Naive B cell (primary cell): ENCODE measurements around the gene PSMB5. TPM values are rescaled to one million over a fixed set of nuclear protein-coding genes. Genes with fewer than 3 reads are reported as not detected.

ENCODE experiments used
- ATAC-seq, 2 donors: fragments of 150-1000 bp; cut with Tn5 transposase; 2 replicates each; pipeline ENCODE4 v1.10.0; 2021; ENCODE audit warnings: low read depth in 2 of 2, mild to moderate bottlenecking in 2 of 2, moderate library complexity in 2 of 2
- DNase-seq: peaks from one replicate; pipeline ENCODE4 v3.0.0; 2022
- H3K27ac Mint-ChIP-seq, 6 donors: one replicate each; pipeline ENCODE4 v1.8.0; 2020 to 2022; ENCODE audit warnings: mild to moderate bottlenecking in 6 of 6, mixed read lengths in 6 of 6, moderate library complexity in 5 of 6, inconsistent platforms in 2 of 6
- H3K27me3 Mint-ChIP-seq, 3 donors: one replicate each; pipeline ENCODE4 v1.8.0; 2021 to 2022; ENCODE audit warnings: mixed read lengths in 3 of 3, mild to moderate bottlenecking in 1 of 3
- H3K36me3 Mint-ChIP-seq, 2 donors: one replicate each; pipeline ENCODE4 v1.8.0; 2020 to 2022; ENCODE audit warnings: mixed read lengths in 2 of 2, inconsistent platforms in 1 of 2, mild to moderate bottlenecking in 1 of 2
- H3K4me1 Mint-ChIP-seq, 3 donors: one replicate each; pipeline ENCODE4 v1.8.0; 2020 to 2022; ENCODE audit warnings: mixed read lengths in 3 of 3, inconsistent platforms in 1 of 3, mild to moderate bottlenecking in 1 of 3, moderate library complexity in 1 of 3
- H3K4me3 Mint-ChIP-seq, 8 donors: one replicate each; pipeline ENCODE4 v1.8.0; 2020 to 2022; ENCODE audit warnings: mild to moderate bottlenecking in 8 of 8, mixed read lengths in 8 of 8, moderate library complexity in 8 of 8, inconsistent platforms in 2 of 8
- H3K9me3 Mint-ChIP-seq, 7 donors: one replicate each; pipeline ENCODE4 v1.8.0; 2020 to 2022; ENCODE audit warnings: mixed read lengths in 7 of 7, mild to moderate bottlenecking in 5 of 7, inconsistent platforms in 2 of 7, moderate library complexity in 1 of 7
- polyA plus RNA-seq, 6 donors: library from polyadenylated mRNA; unstranded; fragments of 300-500 nt; fragmentation: Illumina TruSeq; gene quantifications; one replicate each; pipeline ENCODE4 v1.2.3, GENCODE V29; 2021; ENCODE audit warnings: low read depth in 6 of 6

Gene PSMB5
- polyA plus RNA-seq, 6 donors from 2014 or later = 27.6 to 40.9 (median 33.2) TPM

DNA sequence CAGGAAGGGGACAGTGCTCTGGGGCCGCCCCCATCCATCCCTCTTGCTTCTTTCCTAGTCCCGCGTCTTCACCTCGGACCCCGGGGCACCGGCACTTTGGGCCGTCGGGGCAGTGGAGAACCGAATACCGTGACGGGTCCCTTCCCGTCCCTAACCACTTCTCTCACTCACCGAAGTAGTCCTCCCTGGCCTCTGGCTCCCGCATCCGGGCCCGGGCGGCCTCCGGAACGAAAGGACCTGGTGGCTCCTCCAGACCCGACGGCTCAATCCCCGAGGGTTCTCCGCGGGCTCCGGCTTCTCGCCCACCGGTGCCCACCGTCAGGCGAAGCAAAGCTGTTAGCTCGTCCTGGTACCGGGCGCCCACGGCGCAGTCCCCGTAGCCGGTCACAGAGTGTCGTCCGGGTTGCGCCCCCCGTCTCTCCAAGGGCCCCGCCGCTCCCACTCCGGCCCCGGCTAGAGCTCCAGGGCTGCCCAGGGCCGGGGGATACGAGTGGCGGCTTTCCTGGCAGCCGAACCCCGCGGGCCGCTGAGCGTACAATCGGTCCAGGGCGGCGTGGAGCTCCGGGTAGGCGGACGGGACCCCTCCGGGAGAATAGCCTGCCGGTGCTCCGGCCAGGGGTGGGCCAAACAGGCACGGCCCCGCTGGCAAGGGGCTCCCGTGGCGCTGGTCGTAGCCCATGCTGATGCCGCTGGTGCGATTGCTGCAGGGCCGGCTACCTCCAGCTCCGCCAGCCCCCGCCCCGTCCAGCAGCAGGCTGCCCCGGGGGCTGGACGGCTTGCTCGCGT lies 53.4 kb downstream of the PSMB5 start:
- ATAC-seq = peak; percentile 2 to 8
- H3K36me3 Mint-ChIP-seq = no peaks in the 10 kb centered on the region
- no peak overlapping the region for H3K27ac Mint-ChIP-seq

DNA sequence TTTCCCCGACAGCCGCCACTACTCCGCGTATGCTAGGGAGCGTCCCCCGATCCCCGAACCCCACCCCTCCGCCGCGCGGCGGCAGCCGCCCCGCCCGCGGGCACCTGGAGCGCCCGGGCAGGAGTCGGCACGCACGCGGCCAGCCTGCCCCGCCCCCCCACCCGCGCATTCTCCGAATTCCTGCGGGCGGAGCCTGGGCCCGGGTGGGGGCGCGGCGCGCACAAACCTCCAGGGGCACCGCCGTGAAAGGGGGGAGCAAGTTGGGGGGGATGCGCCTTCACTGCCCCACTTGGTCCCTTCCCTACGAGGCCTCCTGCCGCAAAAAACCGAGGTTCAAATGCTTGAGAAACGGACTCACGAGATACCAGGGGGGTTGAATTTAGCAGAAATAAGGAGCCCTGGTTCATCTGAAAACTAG lies 54.0 kb downstream of the PSMB5 start:
- Mint-ChIP-seq H3K9me3 (no peaks in the 10 kb centered on the region), H3K4me3 (peak overlapping the region in 6 of 8 donors; percentile 65 to 86 (median 78)), H3K36me3 (no peaks in the 10 kb centered on the region), H3K4me1 (peaks cover 0 to 11% (median 8%) of the 10 kb centered on the region in 3 donors), H3K27ac (no peak overlapping the region), H3K27me3 (peaks cover 14 to 24% (median 17%) of the 10 kb centered on the region in 3 donors)
- DNase-seq (no peak), ATAC-seq (peak; percentile 8 to 22)

More for the DNA sequence above, 53.4 kb downstream of the PSMB5 start:
- no peaks in the 10 kb centered on the region for H3K9me3 Mint-ChIP-seq
- peaks cover 14 to 24% (median 17%) of the 10 kb centered on the region in 3 donors for H3K27me3 Mint-ChIP-seq
- peak; percentile 15 for DNase-seq
- peaks cover 0 to 11% (median 8%) of the 10 kb centered on the region in 3 donors for H3K4me1 Mint-ChIP-seq
- H3K4me3 Mint-ChIP-seq = peak overlapping the region in 6 of 8 donors; percentile 44 to 84 (median 76)

DNA sequence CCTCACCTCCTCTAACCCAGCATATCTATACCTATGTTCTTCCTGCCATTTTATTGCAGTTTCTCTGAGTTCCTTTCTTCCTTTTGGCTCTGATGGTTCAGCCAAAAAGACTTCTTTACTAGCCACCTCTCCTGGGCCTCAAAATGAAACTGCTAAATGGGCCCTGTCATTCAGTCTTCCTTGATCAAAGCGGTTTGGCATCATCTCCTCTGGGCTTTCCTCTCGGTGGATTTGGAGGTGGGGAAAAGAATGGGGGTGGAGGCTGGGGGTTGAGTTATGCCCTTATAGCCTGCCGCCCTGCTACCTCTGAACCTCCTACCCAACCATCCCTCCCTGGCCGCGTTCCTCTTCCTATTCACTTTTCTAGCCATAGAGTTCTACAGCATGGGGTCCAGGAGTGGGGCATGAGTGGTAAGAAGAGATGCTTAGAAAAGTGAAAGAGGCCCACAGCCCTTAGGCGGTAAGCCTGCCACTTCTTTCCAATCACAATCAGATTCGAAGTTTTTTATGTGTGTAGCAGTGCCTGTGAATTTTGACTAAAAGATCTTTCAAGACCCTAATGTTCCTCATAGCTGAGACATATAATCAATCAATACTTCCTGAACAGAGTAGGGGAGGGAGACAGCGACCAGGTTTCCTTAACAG lies 54.8 kb downstream of the PSMB5 start:
- DNase-seq = no peak
- Mint-ChIP-seq H3K36me3 (no peaks in the 10 kb centered on the region), H3K9me3 (no peaks in the 10 kb centered on the region), H3K27me3 (peaks cover 14 to 27% (median 17%) of the 10 kb centered on the region in 3 donors), H3K4me3 (peak overlapping the region in 6 of 8 donors; percentile 42 to 86 (median 73)), H3K4me1 (peaks cover 0 to 11% (median 8%) of the 10 kb centered on the region in 3 donors), H3K27ac (no peak overlapping the region)
- ATAC-seq = no peak

DNA sequence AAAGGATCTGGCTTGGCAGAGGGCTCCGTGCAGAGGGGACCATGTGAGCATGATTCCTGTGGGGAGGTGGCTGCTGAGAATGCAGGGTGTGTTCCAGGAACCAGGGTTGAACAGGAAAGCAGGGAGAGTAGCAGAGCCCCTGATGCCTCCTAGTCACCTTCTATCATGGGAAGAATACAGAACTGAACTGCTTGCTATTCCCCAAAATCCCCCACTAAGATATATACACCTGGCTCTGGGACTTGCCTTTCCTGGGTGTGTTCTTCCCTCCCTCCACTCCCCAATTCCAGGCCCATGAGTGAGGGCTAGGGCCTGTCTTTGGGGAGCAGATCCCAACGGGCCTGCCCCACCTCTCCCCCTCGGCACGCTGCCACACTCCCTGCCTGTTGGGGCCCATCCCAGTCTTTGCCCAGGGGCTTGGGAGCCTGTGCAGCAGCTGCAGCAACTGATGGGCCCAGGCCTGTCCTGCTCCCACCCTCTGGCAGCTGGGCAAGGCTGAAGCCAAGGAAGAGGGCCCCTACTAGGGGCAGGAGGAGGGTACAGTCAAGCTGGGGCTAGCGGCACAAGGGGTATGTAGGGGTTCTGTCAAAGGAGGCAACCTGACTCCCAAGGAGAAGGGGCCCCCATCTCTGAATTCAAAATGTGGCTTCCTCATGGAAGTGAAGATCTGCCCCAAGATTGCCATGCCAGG lies 55.6 kb downstream of the PSMB5 start:
- Mint-ChIP-seq H3K9me3 (no peaks in the 10 kb centered on the region), H3K27ac (no peak overlapping the region), H3K4me1 (peaks cover 0 to 11% (median 8%) of the 10 kb centered on the region in 3 donors), H3K27me3 (peaks cover 14 to 29% (median 23%) of the 10 kb centered on the region in 3 donors), H3K36me3 (no peaks in the 10 kb centered on the region), H3K4me3 (peak overlapping the region in 4 of 8 donors; percentile 9 to 65 (median 15))
- DNase-seq (no peak), ATAC-seq (no peak)

DNA sequence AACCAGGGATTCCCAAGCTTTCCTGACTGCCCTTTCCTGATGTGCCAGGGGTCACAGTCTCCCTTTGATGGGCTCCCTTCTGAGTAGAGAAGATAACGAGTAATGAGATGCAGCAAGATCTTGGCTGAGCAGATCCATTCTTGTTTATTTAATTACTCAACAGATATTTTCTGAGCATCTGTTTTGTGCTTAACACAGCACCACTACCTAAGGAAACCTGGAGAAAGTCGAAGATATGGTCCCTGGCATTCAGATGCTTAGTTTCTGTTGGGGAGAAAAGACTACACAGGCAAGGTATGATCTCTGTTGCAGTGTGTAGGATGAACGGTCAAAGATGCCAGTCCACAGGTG lies 56.2 kb downstream of the PSMB5 start:
- Mint-ChIP-seq H3K9me3 (no peaks in the 10 kb centered on the region), H3K4me3 (peak overlapping the region in 2 of 8 donors; percentile 17 to 31), H3K4me1 (peaks cover 0 to 11% (median 8%) of the 10 kb centered on the region in 3 donors), H3K27ac (no peak overlapping the region), H3K36me3 (no peaks in the 10 kb centered on the region), H3K27me3 (peaks cover 20 to 29% (median 28%) of the 10 kb centered on the region in 3 donors)
- no peak for DNase-seq
- ATAC-seq = no peak

DNA sequence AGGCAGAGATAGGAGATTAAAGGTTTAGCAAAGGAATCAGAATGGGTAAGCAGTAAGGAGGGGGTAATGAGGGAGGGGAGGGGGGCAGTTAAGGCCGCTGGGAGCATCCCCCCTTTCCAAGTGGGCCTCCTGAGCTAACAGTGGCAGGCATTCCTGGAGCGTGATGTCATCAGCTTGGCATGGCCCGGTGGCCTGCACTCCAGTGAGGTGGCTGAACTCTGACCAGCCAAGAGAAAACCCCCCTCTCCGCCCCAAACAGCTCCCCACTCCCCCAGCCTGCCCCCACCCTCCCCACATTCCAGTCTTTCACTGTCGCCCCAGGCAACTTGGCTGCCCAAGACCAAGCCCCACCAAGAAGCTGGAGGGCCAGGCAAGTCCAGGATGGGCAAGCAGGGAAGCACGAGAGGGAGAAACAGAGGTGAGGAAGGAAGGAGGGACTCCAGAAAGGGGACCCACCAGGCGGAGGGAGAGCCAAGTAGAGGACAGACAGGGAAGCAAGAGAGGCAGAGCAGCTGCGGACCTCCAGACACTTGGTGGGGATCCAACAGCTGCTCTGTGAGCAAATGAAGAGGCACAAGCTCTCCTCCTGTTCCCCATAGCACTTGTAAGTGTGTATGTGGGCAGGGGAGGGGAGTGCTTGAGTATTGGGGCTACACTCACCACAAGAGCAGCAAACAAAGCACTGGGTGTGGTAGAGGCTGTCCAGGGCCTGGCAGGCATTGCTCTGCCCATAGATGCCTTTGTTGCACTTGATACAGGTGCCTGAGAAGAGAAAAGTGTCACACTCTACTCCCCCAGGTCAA lies 56.8 kb downstream of the PSMB5 start:
- no peak overlapping the region for H3K27ac Mint-ChIP-seq
- DNase-seq (no peak), ATAC-seq (no peak)

DNA sequence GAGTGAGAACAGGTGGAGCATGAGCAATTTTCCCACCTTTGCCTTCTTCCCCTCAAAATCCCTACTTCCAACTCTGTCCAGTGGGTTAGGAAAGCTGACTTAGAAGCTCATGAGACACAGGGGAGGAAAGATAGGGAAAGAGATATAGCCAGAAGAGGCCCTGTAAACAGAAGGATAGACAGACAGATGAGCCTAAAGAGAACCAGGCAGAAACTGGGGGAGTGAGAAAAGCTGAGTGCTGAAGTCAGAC lies 57.3 kb downstream of the PSMB5 start:
- Mint-ChIP-seq H3K4me1 (peaks cover 0 to 13% (median 8%) of the 10 kb centered on the region in 3 donors), H3K27me3 (peaks cover 20 to 29% (median 28%) of the 10 kb centered on the region in 3 donors), H3K9me3 (no peaks in the 10 kb centered on the region), H3K36me3 (no peaks in the 10 kb centered on the region), H3K4me3 (no peak overlapping the region), H3K27ac (no peak overlapping the region)
- ATAC-seq = no peak
- no peak for DNase-seq

More for the DNA sequence above, 56.8 kb downstream of the PSMB5 start:
- no peaks in the 10 kb centered on the region for H3K9me3 Mint-ChIP-seq
- H3K4me1 Mint-ChIP-seq = peaks cover 0 to 13% (median 8%) of the 10 kb centered on the region in 3 donors
- H3K4me3 Mint-ChIP-seq = peak overlapping the region in 2 of 8 donors; percentile 17 to 31
- H3K27me3 Mint-ChIP-seq = peaks cover 20 to 29% (median 28%) of the 10 kb centered on the region in 3 donors
- no peaks in the 10 kb centered on the region for H3K36me3 Mint-ChIP-seq

DNA sequence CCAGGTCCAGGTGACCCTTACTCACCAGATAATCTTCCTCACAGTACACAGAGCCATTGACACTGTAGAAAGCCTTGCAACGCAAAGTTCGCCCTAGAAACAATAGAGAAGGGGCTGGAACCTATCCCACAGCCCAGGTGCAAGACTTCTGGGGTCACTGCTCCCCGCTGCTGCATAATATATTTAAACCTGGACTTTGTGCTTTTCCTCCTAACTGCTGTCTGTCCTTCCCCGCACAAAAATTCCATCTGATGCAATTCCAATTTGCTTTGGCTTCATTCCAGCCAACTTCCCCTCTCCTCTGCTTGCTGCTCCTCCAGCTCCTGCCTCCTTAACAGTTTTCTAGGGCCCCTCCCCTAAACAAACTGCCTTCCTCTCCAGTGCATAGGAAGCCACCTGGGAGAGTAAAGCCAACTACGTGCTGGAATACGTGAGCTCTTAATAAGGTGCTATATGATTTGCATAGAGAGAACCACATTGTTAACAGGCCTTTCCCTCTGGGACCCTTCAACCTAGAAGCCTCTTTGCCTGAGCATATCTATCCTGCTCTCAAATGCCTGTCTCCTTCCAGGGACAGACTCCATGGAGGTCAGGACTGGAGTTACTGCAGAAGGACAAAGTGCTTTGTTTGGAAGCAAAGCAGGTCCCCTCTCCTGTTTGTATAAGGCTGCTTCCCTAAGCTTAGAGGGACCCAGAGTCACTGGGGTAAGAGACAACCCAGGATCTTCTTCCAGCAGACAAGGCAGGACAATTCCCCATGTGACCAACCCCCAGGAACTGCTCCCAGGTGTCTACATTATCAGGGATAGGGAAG lies 57.9 kb downstream of the PSMB5 start:
- H3K36me3 Mint-ChIP-seq = no peaks in the 10 kb centered on the region
- no peaks in the 10 kb centered on the region for H3K9me3 Mint-ChIP-seq
- peaks cover 0 to 11% (median 8%) of the 10 kb centered on the region in 3 donors for H3K4me1 Mint-ChIP-seq
- ATAC-seq (no peak), DNase-seq (no peak)
- H3K4me3 Mint-ChIP-seq = no peak overlapping the region
- peaks cover 20 to 29% (median 28%) of the 10 kb centered on the region in 3 donors for H3K27me3 Mint-ChIP-seq
- no peak overlapping the region for H3K27ac Mint-ChIP-seq

Other genes starting within 250 kb of the PSMB5 start
- gene SLC7A7, start 219.5 kb downstream of the PSMB5 start, polyA plus RNA-seq = 10 to 100 TPM; 16.2 to 78.3 (median 28.7) TPM
- gene MRPL52, start 205.0 kb downstream of the PSMB5 start, polyA plus RNA-seq = 100 to 1,000 TPM in 5 of 6 donors, 10 to 100 TPM in 1; 75.0 to 232 (median 186) TPM
- gene MMP14, start 198.3 kb downstream of the PSMB5 start, polyA plus RNA-seq = not detected
- gene LRP10, start 163.2 kb downstream of the PSMB5 start, polyA plus RNA-seq = 100 to 1,000 TPM in 3 of 6 donors, 10 to 100 TPM in 3; 72.7 to 125 (median 92.6) TPM
- 1 to 10 TPM; 1.1 to 2.3 (median 1.4) TPM for gene REM2, start 151.7 kb downstream of the PSMB5 start, polyA plus RNA-seq
- 100 to 1,000 TPM in 1 of 6 donors, 10 to 100 TPM in 5; 67.8 to 123 (median 68.8) TPM for gene RBM23, start 115.8 kb downstream of the PSMB5 start, polyA plus RNA-seq
- 10 to 100 TPM; 43.7 to 67.6 (median 49.9) TPM for gene PRMT5, start 105.5 kb downstream of the PSMB5 start, polyA plus RNA-seq
- gene HAUS4, start 77.8 kb downstream of the PSMB5 start, polyA plus RNA-seq = 10 to 100 TPM; 14.8 to 37.6 (median 28.4) TPM
- under 1 TPM in 2 of 6 donors, not detected in 4; 0.22 to 0.33 TPM for gene AJUBA, start 52.3 kb downstream of the PSMB5 start, polyA plus RNA-seq
- 10 to 100 TPM in 4 of 6 donors, 1 to 10 TPM in 2; 6.8 to 15.4 (median 11.6) TPM for gene C14orf93, start 24.8 kb downstream of the PSMB5 start, polyA plus RNA-seq
- gene PSMB11, start 7.3 kb upstream of the PSMB5 start, polyA plus RNA-seq = not detected
- gene CDH24, start 22.6 kb upstream of the PSMB5 start, polyA plus RNA-seq = under 1 TPM in 4 of 6 donors, not detected in 2; 0.18 to 0.97 (median 0.39) TPM
- 10 to 100 TPM in 2 of 6 donors, 1 to 10 TPM in 3, under 1 TPM in 1; 0.61 to 18.0 (median 9.8) TPM for gene ACIN1, start 60.2 kb upstream of the PSMB5 start, polyA plus RNA-seq
- 10 to 100 TPM; 31.7 to 81.0 (median 69.0) TPM for gene C14orf119, start 60.6 kb upstream of the PSMB5 start, polyA plus RNA-seq
- gene CIROP, start 70.1 kb upstream of the PSMB5 start, polyA plus RNA-seq = not detected
- gene CEBPE, start 84.4 kb upstream of the PSMB5 start, polyA plus RNA-seq = under 1 TPM in 4 of 6 donors, not detected in 2; 0.32 to 0.61 (median 0.44) TPM
- under 1 TPM in 3 of 6 donors, not detected in 3; 0.31 to 0.50 (median 0.48) TPM for gene SLC7A8, start 148.8 kb upstream of the PSMB5 start, polyA plus RNA-seq
- gene RNF212B, start 203.0 kb upstream of the PSMB5 start, polyA plus RNA-seq = not detected